ENCODE data around the gene RAMP2.

DNA sequence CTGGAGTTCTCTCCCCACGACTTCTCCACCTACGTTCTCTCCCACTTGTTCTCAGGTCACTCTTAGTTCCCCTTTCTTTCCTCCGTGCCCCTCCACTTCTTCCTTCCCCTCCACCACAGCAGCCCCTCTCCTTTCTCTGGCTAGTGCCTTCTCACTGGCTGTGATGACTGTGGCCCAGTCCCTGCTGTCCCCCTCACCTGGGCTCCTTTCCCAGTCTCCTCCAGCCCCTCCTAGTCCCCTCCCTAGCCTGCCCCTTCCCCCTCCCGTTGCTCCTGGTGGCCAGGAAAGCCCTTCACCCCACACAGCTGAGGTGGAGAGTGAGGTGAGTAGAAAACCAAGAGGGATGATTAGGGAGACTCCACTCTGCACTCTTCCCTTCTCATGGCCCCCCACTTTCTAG, 34.0 kb downstream of the RAMP2 start:
- no peak for TF ChIP-seq POLR2A (IDR thresholded peaks at IDR 0.05)
- TF ChIP-seq, protein P1, sequence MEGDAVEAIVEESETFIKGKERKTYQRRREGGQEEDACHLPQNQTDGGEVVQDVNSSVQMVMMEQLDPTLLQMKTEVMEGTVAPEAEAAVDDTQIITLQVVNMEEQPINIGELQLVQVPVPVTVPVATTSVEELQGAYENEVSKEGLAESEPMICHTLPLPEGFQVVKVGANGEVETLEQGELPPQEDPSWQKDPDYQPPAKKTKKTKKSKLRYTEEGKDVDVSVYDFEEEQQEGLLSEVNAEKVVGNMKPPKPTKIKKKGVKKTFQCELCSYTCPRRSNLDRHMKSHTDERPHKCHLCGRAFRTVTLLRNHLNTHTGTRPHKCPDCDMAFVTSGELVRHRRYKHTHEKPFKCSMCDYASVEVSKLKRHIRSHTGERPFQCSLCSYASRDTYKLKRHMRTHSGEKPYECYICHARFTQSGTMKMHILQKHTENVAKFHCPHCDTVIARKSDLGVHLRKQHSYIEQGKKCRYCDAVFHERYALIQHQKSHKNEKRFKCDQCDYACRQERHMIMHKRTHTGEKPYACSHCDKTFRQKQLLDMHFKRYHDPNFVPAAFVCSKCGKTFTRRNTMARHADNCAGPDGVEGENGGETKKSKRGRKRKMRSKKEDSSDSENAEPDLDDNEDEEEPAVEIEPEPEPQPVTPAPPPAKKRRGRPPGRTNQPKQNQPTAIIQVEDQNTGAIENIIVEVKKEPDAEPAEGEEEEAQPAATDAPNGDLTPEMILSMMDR (IDR thresholded peaks at IDR 0.05), result no peak

Data from thyroid gland (tissue), 4 donors.